GM12801 (cell line): ENCODE results near the gene GREM2.

Experiments used
- CTCF ChIP-seq: IDR thresholded peaks from one replicate; pipeline ENCODE4 v1.5.1; 2011; ENCODE audit warnings: control low read depth; ENCODE audit not compliant: insufficient read length; ENCODE audit errors: extremely low read depth

The GREM2 gene

GRCh38 chr1:240533154-240533780, 78.7 kb downstream of the GREM2 start:
- no peak for TF ChIP-seq CTCF

- TF ChIP-seq CTCF: no peak
Observed at GRCh38 chr1:240528591-240528990, 83.4 kb downstream of the GREM2 start.

- TF ChIP-seq CTCF: no peak
Observed at GRCh38 chr1:240527086-240527485, 84.9 kb downstream of the GREM2 start.

- TF ChIP-seq CTCF: no peak
Observed at GRCh38 chr1:240526312-240526711, 85.6 kb downstream of the GREM2 start.

- no peak for TF ChIP-seq CTCF
Observed at GRCh38 chr1:240524356-240525069, 87.4 kb downstream of the GREM2 start.

GRCh38 chr1:240522122-240522822, 89.7 kb downstream of the GREM2 start:
- TF ChIP-seq CTCF: no peak

GRCh38 chr1:240517891-240518290, 94.1 kb downstream of the GREM2 start:
- TF ChIP-seq CTCF: no peak
